ENCODE measurements around the gene KLHL18.
A peak's percentile ranks its signal among the peaks of the same experiment; 100 is the strongest.
"Not testable (repeated sequence)": the region's sequence is repeated elsewhere in the genome, so short reads cannot be mapped to it uniquely, and the experiment has no call there.

KLHL18 gene

DNA sequence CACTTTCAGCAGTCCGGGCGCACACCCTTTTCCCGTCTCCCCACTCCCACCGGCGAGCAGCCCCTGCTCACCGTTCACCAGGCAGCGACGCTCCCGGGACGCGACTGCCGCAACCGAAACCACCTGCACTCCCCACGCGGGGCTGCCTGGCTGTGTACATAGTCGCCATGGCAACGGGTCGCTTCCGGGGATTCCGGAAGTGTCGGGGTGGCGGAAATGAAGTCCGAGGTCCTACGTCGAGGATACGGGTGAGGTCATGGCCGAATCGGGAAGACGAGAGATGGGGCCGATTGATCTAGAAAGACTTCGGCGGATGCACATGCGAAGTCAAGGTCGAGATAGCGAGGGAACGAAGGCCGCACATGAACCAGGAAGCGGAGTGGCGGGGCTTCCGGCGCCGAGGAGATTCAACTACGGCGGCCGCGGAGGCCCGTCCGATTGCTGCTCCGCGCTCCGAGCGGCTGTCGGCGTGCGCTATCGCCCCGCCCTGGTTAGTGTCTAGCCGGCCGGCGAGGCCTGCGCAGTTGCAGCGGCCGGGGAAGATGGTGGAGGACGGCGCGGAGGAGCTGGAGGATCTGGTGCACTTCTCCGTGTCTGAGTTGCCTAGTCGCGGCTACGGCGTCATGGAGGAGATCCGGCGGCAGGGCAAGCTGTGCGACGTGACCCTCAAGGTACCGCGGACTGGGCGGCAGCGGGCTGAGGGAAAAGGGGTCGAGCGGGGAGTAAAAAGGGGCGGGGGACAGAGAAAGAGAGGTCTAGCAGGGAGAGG lies at the start of gene KLHL18, which contains the start of gene KIF9:
Gene KLHL18 (plus strand): TSS at position 521 of the 769 bp plus-strand sequence. CDS start 22 bp downstream, at position 543.
Gene KIF9 (minus strand): TSS at position 376 of the 769 bp plus-strand sequence. CDS start 5,425 bp downstream, outside the sequence.
- peak; percentile 99 for DNase-seq

DNA sequence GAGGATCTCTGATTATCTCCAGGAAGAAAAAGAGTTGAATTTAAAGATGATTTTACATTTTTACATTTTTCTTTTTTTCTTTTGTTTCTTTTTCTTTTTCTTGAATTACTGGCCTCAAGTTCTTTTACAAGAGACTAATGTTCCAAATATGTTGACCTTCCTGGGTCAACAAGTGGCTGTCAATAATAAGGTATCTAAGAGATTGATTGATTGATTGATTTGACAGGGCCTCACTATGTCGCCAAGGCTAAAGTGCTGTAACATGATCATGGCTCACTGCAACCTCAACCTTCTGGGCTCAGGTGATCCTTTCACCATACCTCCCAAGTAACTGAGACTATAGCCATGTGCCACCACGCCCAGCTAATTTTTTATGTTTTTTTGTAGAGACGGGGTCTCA lies 44.7 kb upstream of the KLHL18 start:
- no peak for DNase-seq

DNA sequence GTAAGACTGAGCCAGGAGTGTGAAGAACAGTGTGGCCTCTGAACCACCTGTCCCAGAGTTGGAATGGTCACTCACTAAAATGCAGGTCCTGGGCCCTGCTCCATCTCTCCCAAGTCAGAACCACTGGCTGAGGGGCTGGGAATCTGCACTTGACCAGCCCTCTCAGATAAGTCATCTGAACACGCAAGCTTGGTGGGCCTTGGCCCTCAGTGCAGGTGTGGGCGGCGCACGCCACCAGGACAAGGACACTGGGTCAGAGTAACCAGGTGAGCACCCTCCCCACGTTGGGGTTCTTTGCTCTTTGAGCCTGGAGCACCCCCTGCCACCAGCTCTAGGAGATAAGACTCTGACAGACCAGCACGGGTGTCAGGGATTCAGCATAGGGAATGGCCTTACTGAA lies 42.8 kb upstream of the KLHL18 start:
- no peak for DNase-seq

DNA sequence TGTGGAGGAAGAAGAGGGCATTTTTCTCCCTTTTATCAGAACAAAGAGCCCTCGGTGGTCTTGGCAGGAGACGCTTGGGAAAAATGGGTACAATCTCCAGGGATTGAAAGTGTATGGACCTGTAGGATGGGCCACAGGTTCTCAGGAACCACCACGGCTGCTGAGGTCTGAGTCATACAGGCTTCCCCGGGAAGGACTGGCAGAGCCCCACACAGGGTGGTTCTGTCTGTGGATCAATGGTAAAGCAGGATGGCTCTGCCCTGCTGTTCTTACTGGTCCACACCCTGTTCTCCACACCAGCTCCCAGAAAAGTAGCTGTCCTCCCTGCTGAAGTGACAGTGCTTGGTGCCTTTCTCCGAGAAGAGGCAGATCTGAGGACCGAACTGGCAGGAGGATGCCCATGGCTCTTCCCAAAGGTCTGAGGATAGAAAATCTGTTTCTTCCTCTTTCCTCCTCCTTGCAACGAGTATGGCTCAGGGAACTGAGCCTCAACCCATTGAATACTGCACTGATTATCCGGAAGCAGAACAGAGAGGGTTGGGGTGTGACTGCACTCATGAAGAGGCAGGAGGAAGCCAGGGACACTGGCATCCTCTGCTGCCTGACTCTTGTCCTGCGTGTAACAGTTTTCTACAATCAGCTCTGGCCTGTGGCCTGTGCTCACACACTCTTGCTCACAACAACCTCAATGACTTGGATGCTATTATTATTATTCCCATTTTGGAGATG lies 39.2 kb upstream of the KLHL18 start:
- DNase-seq: no peak

DNA sequence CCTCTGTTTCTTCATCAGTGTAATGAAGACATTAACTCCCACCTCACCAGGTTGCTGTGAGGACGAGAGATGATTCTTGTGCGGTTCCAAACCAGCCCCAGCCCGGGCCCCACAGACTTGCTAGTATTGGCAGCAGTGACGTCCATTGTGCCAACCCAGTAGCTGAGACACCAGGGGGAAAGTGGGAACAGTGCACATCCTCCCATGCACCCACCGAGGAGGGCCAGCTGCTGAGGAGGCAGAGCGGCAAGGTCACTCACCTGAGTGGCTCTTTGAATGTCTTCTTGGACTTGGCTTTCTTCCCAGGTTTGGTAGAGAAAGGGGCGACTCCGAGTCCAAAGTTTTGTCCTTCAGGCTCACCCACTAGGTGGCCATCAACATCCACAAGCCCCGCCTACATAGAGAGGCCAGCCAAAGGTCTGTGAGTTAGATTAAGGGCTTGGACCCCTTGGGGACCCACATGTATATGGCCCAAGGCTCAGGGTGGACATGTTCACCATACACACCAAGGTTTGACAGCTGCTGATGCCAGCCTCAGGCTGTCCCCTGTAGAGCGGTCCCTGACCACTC lies 38.1 kb upstream of the KLHL18 start:
- DNase-seq: no peak

DNA sequence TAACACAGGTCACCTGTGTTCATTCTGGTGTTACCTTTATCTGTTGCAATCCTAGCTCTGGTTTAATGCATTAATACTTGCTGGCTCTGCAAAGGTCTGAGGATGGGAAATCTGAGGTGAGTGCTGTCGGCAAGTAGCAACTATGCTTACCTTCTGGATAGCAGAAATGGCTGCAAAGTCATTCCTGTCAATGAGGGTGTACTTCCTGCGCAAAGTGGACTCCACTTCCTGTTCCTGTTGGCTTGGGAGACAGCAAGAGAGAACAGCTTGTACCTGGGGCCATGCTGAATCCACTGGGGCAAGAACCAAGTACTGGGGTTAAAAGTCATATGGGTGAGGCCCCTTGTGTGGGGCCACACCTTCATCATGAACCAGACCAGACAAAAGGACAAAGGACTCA lies 37.5 kb upstream of the KLHL18 start:
- no peak for DNase-seq

DNA sequence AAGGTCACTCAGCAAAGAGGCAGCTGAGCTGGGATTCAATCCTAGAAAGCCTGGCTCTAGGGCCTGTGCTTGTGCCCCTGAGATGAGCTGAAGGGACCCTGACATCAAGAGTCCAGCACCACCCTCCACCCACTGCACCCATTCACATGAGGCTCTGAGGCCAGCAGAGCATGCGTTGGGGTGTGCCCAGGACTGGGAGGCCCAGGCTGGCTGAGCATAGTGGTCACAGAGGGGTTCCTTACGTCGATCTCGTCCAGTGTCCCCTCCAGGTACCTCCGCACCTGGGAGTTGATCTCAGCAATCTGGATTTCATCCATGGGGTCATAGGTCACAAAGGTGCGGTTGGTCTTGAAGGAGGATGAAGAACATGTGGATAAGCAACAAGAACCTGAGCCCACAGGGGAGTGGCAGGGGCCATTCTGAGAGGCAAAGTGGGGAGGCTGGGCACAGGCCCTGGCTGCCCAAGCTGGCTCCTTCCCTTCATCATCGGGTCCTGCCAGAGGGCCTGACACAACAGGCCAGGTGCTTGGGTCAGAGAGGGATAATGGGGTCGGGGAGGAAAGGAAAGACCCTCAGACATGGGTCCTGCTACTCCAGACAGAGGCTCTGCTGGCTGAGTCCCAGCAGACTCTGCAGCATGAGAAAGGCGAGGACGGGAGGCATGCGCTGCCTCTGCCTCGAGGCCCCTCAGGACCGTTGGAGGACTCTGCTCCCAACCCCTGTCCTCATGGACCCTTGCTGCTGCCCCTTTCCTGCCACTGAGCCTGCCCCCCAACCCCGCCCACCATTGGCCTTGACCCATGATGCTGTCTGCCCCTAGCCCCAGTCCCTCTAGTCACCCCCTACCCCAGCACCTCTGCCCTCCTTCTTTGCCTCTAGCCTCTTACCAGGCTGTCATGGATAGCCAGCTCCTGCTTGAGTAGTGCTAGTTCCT lies 35.3 kb upstream of the KLHL18 start:
- no peak for DNase-seq

DNA sequence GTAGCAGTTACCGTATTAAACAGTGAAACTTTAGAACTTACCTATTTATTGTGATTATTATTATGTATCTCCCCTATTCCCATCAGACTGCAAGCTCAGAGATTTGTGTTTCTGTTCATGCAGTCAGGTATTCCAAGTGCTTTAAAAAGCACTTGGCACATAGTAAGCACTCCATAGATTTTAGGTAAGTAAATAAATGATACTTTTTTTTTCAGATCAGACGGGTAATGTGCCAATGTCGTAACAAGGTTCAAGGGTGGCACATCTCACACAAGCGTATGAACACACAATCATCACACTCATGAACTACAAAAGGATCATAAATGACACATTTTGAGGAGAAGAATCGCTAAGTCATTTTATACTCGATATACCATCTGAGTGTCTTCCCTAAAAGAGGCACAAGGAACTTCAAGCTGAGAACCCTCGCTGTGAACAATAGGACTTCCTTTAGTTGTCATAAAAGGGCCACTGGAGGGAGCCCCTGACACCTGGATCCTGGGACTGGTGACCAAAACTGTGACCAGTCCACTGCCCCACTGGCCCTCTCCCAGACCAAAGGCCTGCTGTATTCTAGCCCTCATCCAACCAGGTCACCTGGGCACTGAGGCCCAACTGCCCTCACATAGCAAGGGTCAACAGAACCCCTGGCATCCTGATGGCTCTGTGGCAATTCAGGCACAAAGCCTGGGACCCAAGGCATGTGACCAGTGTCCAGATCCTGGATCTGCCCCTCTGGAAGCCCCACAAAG lies 32.3 kb upstream of the KLHL18 start:
- peak; percentile 71 for DNase-seq

DNA sequence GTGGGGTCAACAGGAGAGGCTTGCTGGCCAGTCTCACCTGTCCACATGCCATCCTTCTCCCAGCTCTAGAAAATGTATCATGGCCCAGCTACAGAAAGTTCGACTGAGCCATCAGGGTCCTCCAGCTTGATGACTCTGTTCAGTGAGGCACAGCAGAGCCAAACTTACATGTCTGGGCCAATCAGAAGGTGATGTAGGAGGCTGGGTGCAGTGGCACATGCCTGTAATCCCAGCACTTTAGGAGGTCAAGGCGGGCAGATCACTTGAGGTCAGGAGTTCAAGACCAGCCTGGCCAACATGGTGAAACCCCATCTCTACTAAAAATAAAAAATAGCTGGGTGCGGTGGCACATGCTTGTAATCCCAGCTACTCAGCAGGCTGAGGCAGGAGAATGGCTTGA lies 31.7 kb upstream of the KLHL18 start:
- DNase-seq: not testable (repeated sequence)

DNA sequence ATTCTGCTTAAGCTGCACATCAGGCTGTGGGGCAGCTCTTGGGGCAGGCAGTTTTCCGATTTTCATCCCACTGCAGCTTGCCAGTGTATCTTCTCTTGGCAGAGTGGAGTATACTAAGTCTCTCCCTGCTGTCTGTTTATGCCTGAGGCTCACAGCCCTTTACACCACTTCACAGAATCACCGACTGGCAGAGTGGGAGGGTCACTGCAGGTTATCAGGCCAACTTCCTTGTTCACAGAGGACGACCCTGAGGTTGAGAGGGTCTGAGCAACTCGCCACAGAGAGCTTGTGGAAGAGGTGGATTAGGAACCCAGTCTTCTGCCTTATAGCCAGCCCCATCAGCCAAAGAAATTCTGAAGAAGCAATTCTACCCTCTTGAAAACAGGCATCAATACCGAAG lies 31.1 kb upstream of the KLHL18 start:
- DNase-seq: peak; percentile 24

DNA sequence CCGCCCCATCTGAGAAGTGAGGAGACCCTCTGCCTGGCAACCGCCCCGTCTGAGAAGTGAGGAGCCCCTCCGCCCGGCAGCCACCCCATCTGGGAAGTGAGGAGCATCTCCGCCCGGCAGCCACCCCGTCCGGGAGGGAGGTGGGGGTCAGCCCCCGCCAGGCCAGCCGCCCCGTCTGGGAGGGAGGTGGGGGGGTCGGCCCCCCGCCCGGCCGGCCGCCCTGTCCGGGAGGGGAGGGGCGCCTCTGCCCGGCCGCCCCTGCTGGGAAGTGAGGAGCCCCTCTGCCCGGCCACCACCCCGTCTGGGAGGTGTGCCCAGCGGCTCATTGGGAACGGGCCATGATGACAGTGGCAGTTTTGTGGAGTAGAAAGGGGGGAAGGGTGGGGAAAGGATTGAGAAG lies 26.4 kb upstream of the KLHL18 start:
- DNase-seq: not testable (repeated sequence)

DNA sequence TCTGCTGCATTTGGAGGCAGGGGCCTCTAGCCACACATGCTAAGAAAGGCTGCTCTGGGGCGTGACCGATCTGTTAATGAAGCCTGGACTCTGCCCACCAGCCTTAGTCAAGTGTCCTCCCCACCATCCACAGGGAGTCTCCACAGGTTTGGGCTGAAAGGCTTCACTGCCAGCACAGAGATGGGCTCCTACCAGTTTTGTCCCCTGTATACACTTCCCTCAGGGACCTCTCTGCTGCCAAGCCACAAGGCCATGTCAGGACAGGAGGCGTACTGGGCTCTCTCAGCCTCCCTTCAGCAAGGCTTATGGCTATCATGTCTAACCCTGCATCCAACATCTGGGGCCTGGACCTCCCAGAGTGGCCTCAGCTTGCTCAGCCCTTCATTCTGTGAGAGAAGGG lies 23.6 kb upstream of the KLHL18 start:
- no peak for DNase-seq

DNA sequence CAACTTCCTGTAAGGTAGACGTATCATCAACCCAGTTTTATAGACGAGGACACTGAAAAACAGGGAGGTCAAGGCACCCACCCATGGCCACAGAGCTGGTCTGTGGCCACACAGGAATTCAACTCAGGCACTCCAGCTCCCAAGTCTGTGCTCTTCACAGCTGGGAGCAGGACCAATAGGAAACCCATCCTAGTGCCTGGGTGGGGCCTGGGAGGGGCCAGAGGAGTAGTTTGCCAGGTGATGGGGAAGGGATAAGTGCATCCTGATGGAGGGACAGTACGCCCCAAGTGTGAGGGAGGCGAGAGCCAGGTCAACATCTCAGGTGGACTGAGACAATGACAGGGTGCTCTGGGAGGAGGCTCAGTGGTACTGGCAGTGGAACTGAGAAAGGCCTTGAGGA lies 22.1 kb upstream of the KLHL18 start:
- no peak for DNase-seq

DNA sequence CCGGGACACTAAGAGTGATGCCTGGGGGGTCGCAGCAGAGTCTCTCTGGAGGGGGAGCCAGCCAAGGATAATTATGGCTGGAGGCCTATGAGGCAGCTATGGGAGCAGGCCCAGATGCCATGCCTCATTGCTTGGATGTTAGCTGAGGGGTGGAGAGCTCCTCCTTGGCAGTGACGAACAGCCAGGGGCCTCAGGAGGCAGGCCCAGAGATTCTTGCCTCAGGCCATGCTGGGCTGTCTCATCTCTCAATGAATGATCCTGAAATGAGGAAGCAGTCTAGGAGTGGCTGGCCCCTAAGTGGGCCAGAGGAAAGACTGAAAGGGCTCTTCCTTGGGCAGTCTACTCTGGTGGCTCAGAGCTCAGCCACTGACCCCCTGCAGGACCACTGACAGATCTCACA lies 21.4 kb upstream of the KLHL18 start:
- no peak for DNase-seq

DNA sequence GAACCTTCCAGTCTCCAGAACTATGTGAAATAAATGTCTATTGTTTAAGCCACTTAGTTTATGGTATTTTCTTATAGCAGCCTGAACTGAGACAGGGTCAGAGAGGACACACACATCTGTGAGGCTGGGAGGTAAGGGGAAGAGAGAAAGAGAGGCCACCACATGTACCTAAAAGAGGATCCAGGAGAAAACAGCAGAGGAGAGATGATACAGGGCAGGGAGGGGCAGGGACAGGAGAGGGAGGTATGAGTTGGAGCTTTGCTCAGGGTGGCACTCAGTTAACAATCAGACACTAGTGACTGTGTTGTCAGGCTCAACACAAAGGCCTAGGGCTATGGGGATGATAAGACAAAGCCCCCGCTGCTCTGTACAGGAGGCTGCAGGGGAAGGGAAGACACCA lies 17.7 kb upstream of the KLHL18 start:
- DNase-seq: no peak

DNA sequence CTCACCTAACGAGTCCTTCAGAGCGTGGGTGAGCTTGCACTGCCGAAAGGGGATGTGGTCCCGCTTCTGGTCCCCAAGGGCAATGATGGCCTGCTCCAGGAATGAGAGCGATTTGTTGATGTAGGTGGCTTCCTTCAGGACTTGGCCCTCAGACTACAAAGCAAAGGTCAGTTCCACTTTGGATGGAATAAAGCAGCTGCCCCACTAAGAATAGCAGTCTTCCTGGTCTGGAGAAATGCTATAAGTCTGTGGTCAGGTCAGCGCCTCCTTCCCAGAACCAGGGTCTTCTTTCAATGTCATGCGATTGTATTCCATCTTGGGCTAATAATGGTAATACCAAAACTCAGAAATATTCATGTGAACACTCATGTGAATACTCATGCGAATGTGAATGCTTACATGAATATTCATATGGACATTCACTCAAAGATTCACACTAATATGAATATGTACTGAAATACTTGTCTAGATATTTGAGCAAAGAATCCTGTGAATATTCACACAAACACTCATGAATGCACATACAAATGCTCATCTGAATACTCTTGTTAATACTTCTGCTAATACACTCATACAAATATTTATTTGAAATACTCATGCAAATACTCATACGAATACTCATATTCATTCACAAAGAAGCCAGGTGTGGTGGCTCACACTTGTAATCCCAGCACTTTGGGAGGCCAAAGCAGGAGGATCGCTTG lies 16.9 kb upstream of the KLHL18 start:
- no peak for DNase-seq

DNA sequence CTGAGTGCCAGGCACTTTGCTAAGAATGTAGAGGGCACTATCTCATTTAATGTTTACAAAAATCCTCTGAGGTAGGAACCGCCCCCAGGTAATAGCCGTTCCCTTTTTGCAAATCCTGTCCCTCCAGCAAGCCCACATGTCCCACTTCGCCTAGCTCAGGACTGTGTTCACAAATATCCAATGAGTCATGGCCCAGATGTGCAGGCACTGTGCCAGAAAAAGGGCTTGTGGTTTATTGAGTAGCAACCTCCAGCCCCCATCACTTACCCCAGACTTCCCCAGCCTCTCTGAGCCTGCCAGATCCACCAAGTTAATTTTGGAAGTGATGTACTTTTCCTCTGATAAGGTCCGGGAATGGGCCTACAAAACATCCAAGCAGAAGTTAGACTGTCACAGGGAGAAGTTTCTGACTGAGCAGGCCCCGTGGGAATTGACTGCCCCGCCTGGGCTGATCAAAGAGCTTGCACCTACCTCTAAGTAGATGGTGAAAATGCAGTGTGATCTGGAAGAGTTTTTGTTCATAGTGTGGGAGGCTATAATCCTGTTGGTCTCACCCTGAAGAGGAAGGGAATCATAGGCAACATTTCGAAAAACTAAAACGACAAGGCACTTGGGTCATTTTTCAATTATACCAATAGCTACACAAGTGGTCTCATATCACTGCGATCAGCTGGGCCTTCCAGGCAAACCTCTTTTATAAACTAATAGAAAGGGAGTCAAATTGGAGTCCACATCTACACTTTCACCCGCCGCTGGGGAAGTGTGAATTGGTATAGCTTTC lies 15.8 kb upstream of the KLHL18 start:
- peak; percentile 95 for DNase-seq

DNA sequence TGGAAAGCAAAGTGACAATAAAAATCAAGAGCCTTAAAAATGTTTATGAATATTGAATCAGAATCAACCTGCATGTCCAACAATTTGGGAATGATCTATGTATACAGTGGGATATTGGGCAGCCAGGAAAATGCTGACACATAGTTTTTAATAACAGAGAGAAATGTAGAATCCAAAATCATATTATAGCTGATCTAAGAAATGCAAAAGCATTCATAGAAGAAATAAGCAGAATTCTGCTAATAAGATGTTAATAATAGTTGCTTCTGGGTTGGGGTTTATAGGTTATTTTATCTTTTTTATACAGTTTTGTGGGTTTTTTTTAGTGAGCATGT lies 15.3 kb upstream of the KLHL18 start:
- DNase-seq: no peak

DNA sequence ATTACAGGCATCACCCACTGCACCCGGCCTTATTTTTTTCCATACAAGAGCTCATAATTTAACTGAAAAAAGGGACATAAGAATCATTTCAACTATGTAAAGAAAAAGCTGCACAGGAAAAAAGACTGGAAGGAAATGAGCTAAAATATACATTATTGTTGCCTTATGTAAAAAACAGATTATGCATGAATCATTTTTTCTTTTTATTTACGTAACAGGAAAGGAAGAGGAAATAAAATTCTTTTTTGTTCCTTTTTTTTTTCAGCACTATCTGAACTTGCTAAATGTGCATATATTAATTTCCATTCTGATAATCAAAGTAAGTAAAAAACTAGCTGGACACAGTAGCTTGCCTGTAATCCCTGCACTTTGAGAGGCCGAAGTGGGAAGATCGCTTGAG lies 12.2 kb upstream of the KLHL18 start:
- DNase-seq: no peak

DNA sequence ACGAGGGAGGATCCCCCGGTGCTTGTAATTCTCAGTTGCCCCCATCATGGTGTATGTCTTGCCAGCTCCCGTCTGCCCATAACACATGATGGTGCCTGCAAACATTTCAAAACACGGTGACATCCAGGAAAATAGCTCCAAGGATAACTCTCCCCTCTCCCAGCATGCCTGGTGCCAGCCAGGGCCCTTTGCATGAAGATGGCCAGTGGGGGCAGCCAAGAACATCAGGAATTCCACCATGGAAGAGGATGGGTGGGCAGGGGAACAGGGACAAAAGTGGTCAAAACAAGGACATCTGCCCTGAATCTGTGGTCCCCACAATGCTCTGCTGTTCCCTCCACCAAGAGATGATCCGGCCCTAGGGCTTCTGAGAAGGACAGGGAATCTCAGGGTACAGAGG lies 9.2 kb upstream of the KLHL18 start:
- DNase-seq: no peak

DNA sequence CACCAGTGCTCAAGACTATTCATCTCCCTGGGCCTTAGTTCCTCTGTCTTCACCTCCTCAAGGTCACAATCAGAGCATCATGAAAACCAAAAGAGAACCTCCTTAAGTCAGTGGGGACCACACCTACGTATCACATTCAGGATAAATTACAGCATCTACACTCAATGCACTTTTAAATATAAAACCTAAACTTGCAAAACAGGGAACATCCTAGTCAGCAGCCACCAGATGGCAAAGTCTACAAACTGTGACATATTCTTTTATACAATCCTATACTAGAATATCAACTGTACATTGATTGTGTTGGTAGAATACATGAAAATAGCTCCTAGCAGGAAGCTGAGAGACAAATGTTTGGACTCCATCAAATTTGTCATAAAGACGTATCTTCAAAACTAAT lies 8.1 kb upstream of the KLHL18 start:
- DNase-seq: no peak
